GM19324 (cell line): ENCODE results near the gene FSIP1.

Experiments used
- ATAC-seq: cut with Tn5 transposase; IDR thresholded peaks from one replicate; pipeline ENCODE4 v1.9.1; 2021; ENCODE audit warnings: mild to moderate bottlenecking, moderate library complexity; ENCODE audit not compliant: unreplicated experiment, low FRiP score

FSIP1 gene

GRCh38 chr15:39597751-39598185 is 184.9 kb downstream of the FSIP1 start:
- ATAC-seq = no peak

- ATAC-seq = no peak
Measured at GRCh38 chr15:39597336-39597735, 185.3 kb downstream of the FSIP1 start.

- ATAC-seq = no peak
Measured at GRCh38 chr15:39596358-39597051, 186.1 kb downstream of the FSIP1 start.

GRCh38 chr15:39595338-39596221 is 187.1 kb downstream of the FSIP1 start:
- no peak for ATAC-seq

GRCh38 chr15:39594446-39595337 is 187.9 kb downstream of the FSIP1 start:
- no peak for ATAC-seq

- no peak for ATAC-seq
Measured at GRCh38 chr15:39593656-39594445, 188.8 kb downstream of the FSIP1 start.

- ATAC-seq = no peak
Measured at GRCh38 chr15:39593071-39593655, 189.5 kb downstream of the FSIP1 start.

- ATAC-seq = no peak
Measured at GRCh38 chr15:39592500-39592899, 190.1 kb downstream of the FSIP1 start.

GRCh38 chr15:39591896-39592315 is 190.7 kb downstream of the FSIP1 start:
- no peak for ATAC-seq

- no peak for ATAC-seq
Measured at GRCh38 chr15:39591141-39591895, 191.3 kb downstream of the FSIP1 start.

GRCh38 chr15:39589815-39590644 is 192.6 kb downstream of the FSIP1 start:
- no peak for ATAC-seq

GRCh38 chr15:39589193-39589814 is 193.3 kb downstream of the FSIP1 start:
- ATAC-seq = no peak

GRCh38 chr15:39588531-39589192 is 194.0 kb downstream of the FSIP1 start:
- no peak for ATAC-seq

- ATAC-seq = no peak
Measured at GRCh38 chr15:39587731-39588530, 194.7 kb downstream of the FSIP1 start.

GRCh38 chr15:39587096-39587721 is 195.4 kb downstream of the FSIP1 start:
- no peak for ATAC-seq
